Astrocyte (in vitro differentiated cells and primary cell): Measurements from ENCODE around the gene KLHDC10. TPM values are rescaled to one million over a fixed set of nuclear protein-coding genes. Genes with fewer than 3 reads are reported as not detected.
A peak's percentile ranks its signal among the peaks of the same experiment; 100 is the strongest.

ENCODE experiments used
- DNase-seq: peaks from one replicate; pipeline ENCODE4 v3.0.0-alpha.2; 2010; ENCODE audit warnings: low read depth
- FAIRE-seq: peaks from 2 replicates; lab custom pipeline; 2011; peaks lifted over from hg19 to GRCh38; lab: Jason Lieb, UNC
- H2AFZ ChIP-seq: 2 replicates; pipeline ENCODE4 v1.6.0; 2012; ENCODE audit warnings: low read depth, low read length, inconsistent platforms
- H3K27ac ChIP-seq: 2 replicates; pipeline ENCODE4 v1.5.1; 2011; ENCODE audit warnings: low read depth, low read length, inconsistent platforms
- H3K27me3 ChIP-seq: 2 replicates; pipeline ENCODE4 v1.6.0; 2011; ENCODE audit warnings: low read length, inconsistent platforms; ENCODE audit not compliant: insufficient read depth
- H3K36me3 ChIP-seq: 2 replicates; pipeline ENCODE4 v1.5.1; 2011; ENCODE audit warnings: low read length, inconsistent platforms; ENCODE audit not compliant: insufficient read depth
- H3K4me1 ChIP-seq: 2 replicates; pipeline ENCODE4 v1.5.1; 2011; ENCODE audit warnings: low read length, inconsistent platforms; ENCODE audit not compliant: insufficient read depth
- H3K4me2 ChIP-seq: 2 replicates; pipeline ENCODE4 v1.6.0; 2012; ENCODE audit warnings: low read length, inconsistent platforms
- H3K4me3 ChIP-seq: 2 replicates; pipeline ENCODE4 v1.5.1; 2011; ENCODE audit warnings: low read depth, mild to moderate bottlenecking, low read length, inconsistent platforms; ENCODE audit not compliant: insufficient read depth
- H3K79me2 ChIP-seq: 2 replicates; pipeline ENCODE4 v1.6.0; 2012; ENCODE audit warnings: mild to moderate bottlenecking, low read length, inconsistent platforms; ENCODE audit not compliant: insufficient read depth
- H3K9ac ChIP-seq: 2 replicates; pipeline ENCODE4 v1.6.0; 2012; ENCODE audit warnings: mild to moderate bottlenecking, low read length, inconsistent platforms
- H3K9me3 ChIP-seq: 2 replicates; pipeline ENCODE4 v1.5.1; 2012; ENCODE audit warnings: low read depth, mild to moderate bottlenecking, low read length, inconsistent platforms; ENCODE audit not compliant: insufficient read depth
- H4K20me1 ChIP-seq: 2 replicates; pipeline ENCODE4 v1.6.0; 2012; ENCODE audit warnings: low read length, inconsistent platforms; ENCODE audit not compliant: insufficient read depth
- H3K27ac Mint-ChIP-seq: one replicate; pipeline ENCODE4 v1.8.0; 2021; ENCODE audit warnings: mild to moderate bottlenecking, mixed read lengths; ENCODE audit not compliant: unreplicated experiment
- H3K27me3 Mint-ChIP-seq: one replicate; pipeline ENCODE4 v1.8.0; 2021; ENCODE audit warnings: low read depth, mixed read lengths; ENCODE audit not compliant: unreplicated experiment
- H3K36me3 Mint-ChIP-seq: one replicate; pipeline ENCODE4 v1.8.0; 2021; ENCODE audit warnings: low read depth, mixed read lengths; ENCODE audit not compliant: unreplicated experiment
- H3K4me1 Mint-ChIP-seq: one replicate; pipeline ENCODE4 v1.8.0; 2021; ENCODE audit warnings: low read depth, mixed read lengths; ENCODE audit not compliant: unreplicated experiment
- H3K4me3 Mint-ChIP-seq: one replicate; pipeline ENCODE4 v1.8.0; 2021; ENCODE audit warnings: mild to moderate bottlenecking, moderate library complexity, mixed read lengths; ENCODE audit not compliant: unreplicated experiment
- H3K9me3 Mint-ChIP-seq: one replicate; pipeline ENCODE4 v1.8.0; 2021; ENCODE audit warnings: mild to moderate bottlenecking, mixed read lengths; ENCODE audit not compliant: unreplicated experiment
- CTCF ChIP-seq: IDR thresholded peaks from 2 replicates; pipeline ENCODE4 v1.5.1; 2011; ENCODE audit warnings: low read depth, mild to moderate bottlenecking, inconsistent platforms, low read length, moderate library complexity; ENCODE audit not compliant: insufficient read depth
- EZH2 ChIP-seq: IDR thresholded peaks from 2 replicates; pipeline ENCODE4 v1.6.1; 2012; ENCODE audit warnings: mild to moderate bottlenecking, low read length, inconsistent platforms; ENCODE audit not compliant: insufficient read depth
- total RNA-seq: library from RNA; stranded (reverse); gene quantifications from 2 replicates; pipeline ENCODE4 v1.2.1, GENCODE V29; 2021

Gene KLHDC10
- total RNA-seq, 1 donor from 2014 or later: 33.2 TPM

GRCh38 chr7:130142654-130143333 is 72.5 kb downstream of the KLHDC10 start:
- Histone ChIP-seq H3K27ac (no peak overlapping the region), H3K27me3 (no peaks in the 10 kb centered on the region), H3K4me3 (no peak overlapping the region), H4K20me1 (no peaks in the 10 kb centered on the region), H2AFZ (no peak overlapping the region), H3K4me2 (no peak overlapping the region), H3K36me3 (no peaks in the 10 kb centered on the region), H3K79me2 (no peaks in the 10 kb centered on the region), H3K9me3 (no peaks in the 10 kb centered on the region), H3K9ac (no peak overlapping the region), H3K4me1 (peaks cover 31% of the 10 kb centered on the region)
- FAIRE-seq (no peak), DNase-seq (no peak)
- Mint-ChIP-seq H3K27me3 (no peaks in the 10 kb centered on the region), H3K27ac (no peak overlapping the region), H3K9me3 (no peaks in the 10 kb centered on the region), H3K4me3 (no peak overlapping the region), H3K36me3 (peaks cover 14% of the 10 kb centered on the region), H3K4me1 (peaks cover 39% of the 10 kb centered on the region)
- TF ChIP-seq CTCF: no peak
- TF ChIP-seq EZH2: no peak

GRCh38 chr7:130143334-130143732 is 73.0 kb downstream of the KLHDC10 start:
- Histone ChIP-seq H3K9ac (no peak overlapping the region), H3K27ac (no peak overlapping the region), H3K4me2 (no peak overlapping the region), H4K20me1 (no peaks in the 10 kb centered on the region), H3K36me3 (no peaks in the 10 kb centered on the region), H3K4me3 (no peak overlapping the region), H3K79me2 (no peaks in the 10 kb centered on the region), H2AFZ (no peak overlapping the region), H3K27me3 (no peaks in the 10 kb centered on the region), H3K9me3 (no peaks in the 10 kb centered on the region), H3K4me1 (peaks cover 31% of the 10 kb centered on the region)
- Mint-ChIP-seq H3K9me3 (no peaks in the 10 kb centered on the region), H3K27me3 (no peaks in the 10 kb centered on the region), H3K4me1 (peaks cover 39% of the 10 kb centered on the region), H3K27ac (no peak overlapping the region), H3K36me3 (peaks cover 12% of the 10 kb centered on the region), H3K4me3 (no peak overlapping the region)
- FAIRE-seq (no peak), DNase-seq (no peak)
- TF ChIP-seq EZH2: no peak

- DNase-seq: no peak
These were observed 73.6 kb downstream of the KLHDC10 start for GRCh38 chr7:130143986-130144311.

More at GRCh38 chr7:130143986-130144311, 73.6 kb downstream of the KLHDC10 start:
- H3K9me3 ChIP-seq: no peaks in the 10 kb centered on the region
- peak overlapping the region; percentile 9 for H3K27ac ChIP-seq
- no peaks in the 10 kb centered on the region for H4K20me1 ChIP-seq
- H3K36me3 Mint-ChIP-seq: peaks cover 10% of the 10 kb centered on the region
- H3K4me1 ChIP-seq: peaks cover 31% of the 10 kb centered on the region
- no peaks in the 10 kb centered on the region for H3K9me3 Mint-ChIP-seq
- no peak overlapping the region for H3K27ac Mint-ChIP-seq
- FAIRE-seq: no peak
- no peak overlapping the region for H3K4me3 Mint-ChIP-seq
- H3K36me3 ChIP-seq: no peaks in the 10 kb centered on the region
- H3K9ac ChIP-seq: no peak overlapping the region
- H2AFZ ChIP-seq: no peak overlapping the region
- TF ChIP-seq EZH2 (no peak), CTCF (no peak)
- H3K4me3 ChIP-seq: no peak overlapping the region
- H3K27me3 Mint-ChIP-seq: no peaks in the 10 kb centered on the region
- no peaks in the 10 kb centered on the region for H3K79me2 ChIP-seq
- peaks cover 38% of the 10 kb centered on the region for H3K4me1 Mint-ChIP-seq
- peak overlapping the region; percentile 36 for H3K4me2 ChIP-seq
- no peaks in the 10 kb centered on the region for H3K27me3 ChIP-seq
